Measurements from ENCODE around the gene RIC8B. TPM values are rescaled to one million over a fixed set of nuclear protein-coding genes. Genes with fewer than 3 reads are reported as not detected.
A peak's percentile ranks its signal among the peaks of the same experiment; 100 is the strongest.
"Not testable (repeated sequence)": the region's sequence is repeated elsewhere in the genome, so short reads cannot be mapped to it uniquely, and the experiment has no call there.

The RIC8B gene
- total RNA-seq, result 10 to 100 TPM in 2 of 4 donors, 1 to 10 TPM in 2; 4.8 to 11.2 (median 8.8) TPM

GRCh38 chr12:106774005-106774807 lies at the start of gene RIC8B:
RIC8B (plus strand) TSS chr12:106774682; CDS start chr12:106774746, 64 bp downstream.
- Histone ChIP-seq H3K27me3 (no peaks in the 10 kb centered on the region), H3K4me1 (peaks cover 22% of the 10 kb centered on the region), H3K36me3 (no peaks in the 10 kb centered on the region), H3K27ac (peak within 1 kb of the TSS; percentile 89), H3K9me3 (no peaks in the 10 kb centered on the region), H3K4me3 (peak within 1 kb of the TSS; percentile 93)
- peak; percentile 94 to 97 for DNase-seq (ENCODE audit: low spot score in 2 of 2)
- TF ChIP-seq POLR2A (IDR thresholded peaks at IDR 0.05) (peak in 1 of 2 donors; percentile 50), POLR2AphosphoS5 (IDR thresholded peaks at IDR 0.05) (peak in 2 of 3 donors; percentile 42 to 60), EP300 (IDR thresholded peaks at IDR 0.05) (no peak), CTCF (IDR thresholded peaks at IDR 0.05) (no peak)
- under 1% methylated on average over 66 of the region's 66 CpGs for WGBS

GRCh38 chr12:106724934-106725333 lies 49.5 kb upstream of the RIC8B start:
- Histone ChIP-seq H3K27me3 (no peaks in the 10 kb centered on the region), H3K36me3 (no peaks in the 10 kb centered on the region), H3K4me1 (no peaks in the 10 kb centered on the region), H3K4me3 (no peak overlapping the region), H3K9me3 (no peaks in the 10 kb centered on the region), H3K27ac (no peak overlapping the region)
- WGBS, result 90% methylated on average over 6 of the region's 6 CpGs
- no peak for TF ChIP-seq POLR2AphosphoS5 (IDR thresholded peaks at IDR 0.05)
- TF ChIP-seq POLR2A (IDR thresholded peaks at IDR 0.05), result no peak
- TF ChIP-seq CTCF (IDR thresholded peaks at IDR 0.05), result no peak
- TF ChIP-seq EP300 (IDR thresholded peaks at IDR 0.05), result no peak
- no peak for DNase-seq (ENCODE audit: low spot score in 2 of 2)

- H3K27ac ChIP-seq; H3K27me3 ChIP-seq; H3K9me3 ChIP-seq; H3K4me3 ChIP-seq; DNase-seq (ENCODE audit: low spot score in 2 of 2); H3K4me1 ChIP-seq; H3K36me3 ChIP-seq: not testable (repeated sequence)
- 90% methylated on average over 5 of the region's 5 CpGs for WGBS
These were observed 47.8 kb upstream of the RIC8B start for GRCh38 chr12:106726603-106727202.

GRCh38 chr12:106729611-106730010 lies 44.9 kb upstream of the RIC8B start:
- no peak for DNase-seq (ENCODE audit: low spot score in 2 of 2)
- Histone ChIP-seq H3K4me3 (no peak overlapping the region), H3K27ac (no peak overlapping the region), H3K9me3 (no peaks in the 10 kb centered on the region), H3K4me1 (no peaks in the 10 kb centered on the region), H3K27me3 (no peaks in the 10 kb centered on the region), H3K36me3 (no peaks in the 10 kb centered on the region)
- TF ChIP-seq CTCF (IDR thresholded peaks at IDR 0.05) (no peak), EP300 (IDR thresholded peaks at IDR 0.05) (no peak), POLR2A (IDR thresholded peaks at IDR 0.05) (no peak), POLR2AphosphoS5 (IDR thresholded peaks at IDR 0.05) (no peak)
- 88% methylated on average over 1 of the region's 1 CpG for WGBS

- Histone ChIP-seq H3K27ac (no peak overlapping the region), H3K4me1 (no peaks in the 10 kb centered on the region), H3K36me3 (no peaks in the 10 kb centered on the region), H3K27me3 (no peaks in the 10 kb centered on the region), H3K9me3 (no peaks in the 10 kb centered on the region), H3K4me3 (no peak overlapping the region)
- TF ChIP-seq EP300 (IDR thresholded peaks at IDR 0.05), result no peak
- TF ChIP-seq CTCF (IDR thresholded peaks at IDR 0.05), result no peak
- no peak for TF ChIP-seq POLR2A (IDR thresholded peaks at IDR 0.05)
- no peak for DNase-seq (ENCODE audit: low spot score in 2 of 2)
- WGBS, result 99% methylated on average over 5 of the region's 5 CpGs
These were observed 41.6 kb upstream of the RIC8B start for GRCh38 chr12:106732890-106733289.

Measured in suprapubic skin (tissue), 4 donors.